Measurements from ENCODE around the gene COQ6. TPM values are rescaled to one million over a fixed set of nuclear protein-coding genes. Genes with fewer than 3 reads are reported as not detected.
"Not testable (repeated sequence)": the region's sequence is repeated elsewhere in the genome, so short reads cannot be mapped to it uniquely, and the experiment has no call there.

Gene COQ6
- total RNA-seq, 1 experiment from 2014 or later: 12.0 TPM

GRCh38 chr14:73998726-73999125 lies 48.6 kb downstream of the COQ6 start:
- no peak overlapping the region for H2AK5ac ChIP-seq (ENCODE audit: insufficient read length, low read length)
- no peaks in the 10 kb centered on the region for H3K79me1 ChIP-seq (ENCODE audit: insufficient read depth, low read depth, low read length, poor library complexity, severe bottlenecking)
- no CpG with 5 or more reads among the region's 2 CpGs for whole genome bisulfite sequencing (ENCODE audit: extremely low coverage, insufficient read length, low lambda C conversion rate)
- no peak for DNase-seq
- H2BK12ac ChIP-seq (ENCODE audit: insufficient read length, low read depth, low read length): no peak overlapping the region
- TF ChIP-seq CTCF (conservative IDR thresholded peaks at IDR 0.05): no peak
- peak overlapping the region in 1 of 3 experiments; percentile 78; a peak in 2 of 7 replicates for H3K27ac Mint-ChIP-seq
- no peak overlapping the region for H3K56ac ChIP-seq (ENCODE audit: insufficient read length, low read depth, low read length)
- no peak overlapping the region for H2BK5ac ChIP-seq (ENCODE audit: insufficient read length, low read length)
- no peaks in the 10 kb centered on the region for H4K20me1 ChIP-seq (ENCODE audit: control insufficient read depth, insufficient read depth, insufficient read length)
- H3K9me3 Mint-ChIP-seq: no peaks in the 10 kb centered on the region
- H3K4me1 Mint-ChIP-seq: no peaks in the 10 kb centered on the region
- H3K27me3 Mint-ChIP-seq (ENCODE audit: low read depth): no peaks in the 10 kb centered on the region
- no peak overlapping the region for H3K27ac ChIP-seq (ENCODE audit: insufficient read length, low read depth, low read length)
- no peak overlapping the region for H2BK15ac ChIP-seq (ENCODE audit: low read depth, low read length)
- no peak overlapping the region for H4K91ac ChIP-seq (ENCODE audit: insufficient read length, low read depth, low read length)
- H3K23me2 ChIP-seq (ENCODE audit: insufficient read length, low read depth, low read length, poor library complexity, severe bottlenecking): no peaks in the 10 kb centered on the region
- H3K14ac ChIP-seq (ENCODE audit: insufficient read depth, low read length): no peak overlapping the region
- no peak overlapping the region for H3K9ac ChIP-seq (ENCODE audit: extremely low read depth, insufficient read length, low read length)
- no peaks in the 10 kb centered on the region for H3K4me1 ChIP-seq (ENCODE audit: insufficient read depth, low read length)
- no peak overlapping the region for H2BK20ac ChIP-seq (ENCODE audit: low read depth, low read length, poor library complexity, severe bottlenecking)
- no peak overlapping the region for H4K5ac ChIP-seq (ENCODE audit: insufficient read length, low read depth, low read length)
- H4K8ac ChIP-seq (replicated peaks; ENCODE audit: insufficient read length, low read depth, low read length): no peak overlapping the region
- H3K27me3 ChIP-seq (ENCODE audit: insufficient read depth, low read length): no peaks in the 10 kb centered on the region
- no peak overlapping the region for H3K4ac ChIP-seq (ENCODE audit: low read depth, low read length)
- no peak overlapping the region for H2BK120ac ChIP-seq (ENCODE audit: low read depth, low read length, poor library complexity, severe bottlenecking)
- H3T11ph ChIP-seq (ENCODE audit: low read length): no peak overlapping the region
- no peaks in the 10 kb centered on the region for H3K9me3 ChIP-seq (ENCODE audit: control insufficient read depth, low read depth, low read length)
- no peak overlapping the region for H3K23ac ChIP-seq (ENCODE audit: insufficient read length, low read depth, low read length)
- no peaks in the 10 kb centered on the region for H3K79me2 ChIP-seq (ENCODE audit: insufficient read depth, low read length)
- no peak overlapping the region for H3K18ac ChIP-seq (ENCODE audit: insufficient read length, low read depth, low read length)
- H3K36me3 Mint-ChIP-seq (ENCODE audit: insufficient read depth in 1 of 3, low read depth in 3 of 3): peaks cover 0 to 4% (median 0%) of the 10 kb centered on the region in 3 experiments; a peak in 3 of 7 replicates
- H3K4me3 Mint-ChIP-seq: no peak overlapping the region
- H2AFZ ChIP-seq (ENCODE audit: low read length): no peak overlapping the region
- no peak overlapping the region for H3K4me2 ChIP-seq (ENCODE audit: insufficient read depth, insufficient read length, low read length)

- H4K91ac ChIP-seq (ENCODE audit: insufficient read length, low read depth, low read length); H3K14ac ChIP-seq (ENCODE audit: insufficient read depth, low read length); H3K4me1 Mint-ChIP-seq: not testable (repeated sequence)
Observed at GRCh38 chr14:74005664-74006063, 55.6 kb downstream of the COQ6 start.

More at GRCh38 chr14:74005664-74006063, 55.6 kb downstream of the COQ6 start:
- not testable (repeated sequence) for H3K27me3 ChIP-seq (ENCODE audit: insufficient read depth, low read length); H3K18ac ChIP-seq (ENCODE audit: insufficient read length, low read depth, low read length); H3K27me3 Mint-ChIP-seq (ENCODE audit: low read depth); H4K20me1 ChIP-seq (ENCODE audit: control insufficient read depth, insufficient read depth, insufficient read length); H2BK120ac ChIP-seq (ENCODE audit: low read depth, low read length, poor library complexity, severe bottlenecking); H3K9ac ChIP-seq (ENCODE audit: extremely low read depth, insufficient read length, low read length); H3K79me1 ChIP-seq (ENCODE audit: insufficient read depth, low read depth, low read length, poor library complexity, severe bottlenecking); H4K8ac ChIP-seq (replicated peaks; ENCODE audit: insufficient read length, low read depth, low read length); H3K9me3 Mint-ChIP-seq; H2AFZ ChIP-seq (ENCODE audit: low read length); H3K56ac ChIP-seq (ENCODE audit: insufficient read length, low read depth, low read length); H3K23ac ChIP-seq (ENCODE audit: insufficient read length, low read depth, low read length); H3K27ac ChIP-seq (ENCODE audit: insufficient read length, low read depth, low read length); H2BK5ac ChIP-seq (ENCODE audit: insufficient read length, low read length); H2AK5ac ChIP-seq (ENCODE audit: insufficient read length, low read length); H3K23me2 ChIP-seq (ENCODE audit: insufficient read length, low read depth, low read length, poor library complexity, severe bottlenecking); H3K27ac Mint-ChIP-seq; H2BK20ac ChIP-seq (ENCODE audit: low read depth, low read length, poor library complexity, severe bottlenecking); H2BK15ac ChIP-seq (ENCODE audit: low read depth, low read length); H3K4me1 ChIP-seq (ENCODE audit: insufficient read depth, low read length); H4K5ac ChIP-seq (ENCODE audit: insufficient read length, low read depth, low read length); H2BK12ac ChIP-seq (ENCODE audit: insufficient read length, low read depth, low read length); H3K9me3 ChIP-seq (ENCODE audit: control insufficient read depth, low read depth, low read length); H3T11ph ChIP-seq (ENCODE audit: low read length); H3K4ac ChIP-seq (ENCODE audit: low read depth, low read length); DNase-seq; H3K4me3 Mint-ChIP-seq; H3K4me2 ChIP-seq (ENCODE audit: insufficient read depth, insufficient read length, low read length); H3K79me2 ChIP-seq (ENCODE audit: insufficient read depth, low read length)
- WGBS (ENCODE audit: extremely low coverage, insufficient read length, low lambda C conversion rate): no CpG with 5 or more reads among the region's 3 CpGs
- peaks cover 0 to 29% (median 4%) of the 10 kb centered on the region in 3 experiments; a peak in 3 of 7 replicates for H3K36me3 Mint-ChIP-seq (ENCODE audit: insufficient read depth in 1 of 3, low read depth in 3 of 3)
